Inferior parietal cortex (tissue), 1 donor: Measurements from ENCODE around the gene HPSE2.

Experiments used
- DNase-seq: peaks from one replicate; pipeline ENCODE4 v3.0.0-alpha.2; 2016; ENCODE audit errors: extremely low spot score

The HPSE2 gene

GRCh38 chr10:98463976-98464754 is 771.5 kb downstream of the HPSE2 start:
- no peak for DNase-seq

DNA sequence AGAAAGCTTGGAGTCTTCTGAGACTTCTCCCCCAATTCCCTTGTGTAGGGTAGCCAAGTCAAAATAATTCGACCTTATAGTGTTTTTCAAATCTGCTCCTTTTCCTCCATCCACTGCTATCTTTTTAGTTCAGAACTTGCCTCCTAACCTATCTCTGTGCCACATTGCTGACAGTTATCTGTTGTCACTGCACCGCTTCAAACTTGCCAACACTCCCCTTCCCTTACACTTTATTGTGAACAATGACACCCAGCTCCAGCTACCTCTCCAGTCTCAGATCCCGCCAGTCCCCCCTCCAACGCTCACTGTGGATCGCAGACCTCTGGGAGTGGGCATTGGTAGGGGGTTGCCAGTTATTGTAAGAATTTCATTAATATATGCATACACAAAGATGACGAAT is 772.6 kb downstream of the HPSE2 start:
- DNase-seq: no peak

GRCh38 chr10:98461500-98461842 is 774.2 kb downstream of the HPSE2 start:
- DNase-seq: no peak

GRCh38 chr10:98460837-98461499 is 774.7 kb downstream of the HPSE2 start:
- DNase-seq: peak; percentile 19

- DNase-seq: no peak
Observed at GRCh38 chr10:98458809-98459784, 776.6 kb downstream of the HPSE2 start.

GRCh38 chr10:98457721-98458120 is 777.9 kb downstream of the HPSE2 start:
- DNase-seq: no peak

GRCh38 chr10:98456686-98457482 is 778.8 kb downstream of the HPSE2 start:
- no peak for DNase-seq

DNA sequence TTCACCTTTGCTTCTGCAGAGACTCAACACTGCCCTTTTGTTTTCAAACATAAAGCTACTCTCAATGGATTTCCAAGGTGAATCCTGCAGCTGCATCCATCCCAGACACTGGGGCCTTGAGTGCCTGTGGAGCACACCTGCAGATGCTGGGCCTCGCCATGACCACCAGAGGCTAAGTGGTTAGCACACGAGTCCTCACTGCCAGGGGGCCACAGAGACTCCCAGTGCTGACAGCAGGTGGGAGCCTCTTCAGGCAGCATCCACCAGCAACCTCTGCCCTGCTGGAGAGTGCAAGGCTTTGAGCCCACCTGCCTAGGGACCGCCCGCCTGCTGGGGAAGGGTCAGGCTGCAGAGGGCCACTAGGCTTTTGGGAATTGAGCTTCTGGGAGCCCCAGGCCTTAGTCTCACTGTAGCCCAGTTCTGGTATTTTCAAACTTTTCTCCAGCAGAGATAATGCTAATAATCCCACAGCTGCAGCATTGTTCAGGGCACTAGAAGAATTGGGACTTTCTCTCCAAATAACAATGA is 779.5 kb downstream of the HPSE2 start:
- DNase-seq: no peak

GRCh38 chr10:98453729-98454128 is 781.9 kb downstream of the HPSE2 start:
- DNase-seq: no peak

DNA sequence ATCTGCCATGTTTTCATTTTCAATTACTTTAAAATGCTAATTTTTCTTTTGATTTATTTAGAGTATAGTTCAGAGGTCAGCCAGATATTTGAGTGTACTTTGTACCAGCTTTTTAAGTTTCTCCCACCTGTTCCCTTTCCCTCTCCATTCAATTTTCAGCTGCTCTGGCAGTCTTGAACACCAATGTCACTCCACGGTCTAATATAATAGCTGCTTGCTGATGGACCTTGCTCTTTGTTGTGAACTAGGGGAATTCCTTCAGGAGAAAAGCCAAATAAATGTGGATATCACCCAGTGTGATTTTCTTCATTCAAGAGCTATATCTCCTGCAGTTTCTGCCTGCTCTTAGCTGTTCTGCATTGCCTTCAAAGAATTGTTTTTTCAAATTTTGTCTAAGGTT is 785.0 kb downstream of the HPSE2 start:
- no peak for DNase-seq

DNA sequence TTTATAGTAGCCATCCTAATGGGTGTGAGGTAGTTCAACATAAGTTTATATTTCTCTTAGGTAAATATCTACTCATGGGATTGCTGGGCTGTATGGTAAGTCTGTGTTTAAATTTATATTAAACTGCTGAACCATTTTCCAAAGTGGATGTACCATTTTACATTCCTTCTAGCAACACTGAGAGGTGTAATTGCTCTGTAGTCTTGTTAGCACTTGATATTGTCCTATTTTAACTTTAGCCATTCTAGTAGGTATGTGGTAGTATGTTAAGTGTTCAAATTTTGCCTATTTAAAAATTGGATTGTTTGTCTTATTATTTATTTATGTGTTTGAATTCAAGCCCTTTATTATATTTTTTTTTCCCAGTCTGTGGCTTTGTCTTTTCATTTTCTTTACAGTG is 786.4 kb downstream of the HPSE2 start:
- DNase-seq: no peak

DNA sequence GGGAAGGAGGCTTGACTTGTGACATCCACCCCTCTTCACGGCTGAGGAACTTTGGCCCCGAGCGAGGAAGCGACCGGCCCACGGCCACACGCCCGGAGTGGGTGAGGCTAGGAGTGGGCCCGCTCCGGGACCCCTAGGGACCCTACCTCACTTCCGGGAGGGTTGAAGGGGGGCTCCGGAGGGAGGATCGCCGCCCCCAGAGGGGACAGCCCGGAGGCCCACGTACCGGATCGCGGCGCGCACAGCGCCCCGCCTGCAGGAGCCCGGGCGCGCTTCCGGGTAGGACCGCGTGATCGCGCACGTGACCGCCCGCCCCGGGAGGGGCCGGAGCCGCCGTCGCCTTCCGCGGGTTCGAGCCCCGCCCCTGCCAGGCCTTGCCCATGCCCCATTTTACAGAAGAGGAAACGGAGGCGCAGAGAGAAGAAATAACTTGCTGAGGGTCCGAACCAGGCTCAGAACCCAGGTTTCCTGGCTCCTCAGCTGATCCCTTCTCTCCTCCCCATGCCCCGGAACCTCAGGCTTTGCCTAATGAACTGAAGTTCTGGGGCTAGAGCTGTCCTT is 788.9 kb downstream of the HPSE2 start, which contains the start of gene HPS1:
TSS of gene HPS1 (minus strand) at position 275 of the 561 bp plus-strand sequence. CDS start 3,695 bp downstream, outside the sequence.
- peak; percentile 71 for DNase-seq

DNA sequence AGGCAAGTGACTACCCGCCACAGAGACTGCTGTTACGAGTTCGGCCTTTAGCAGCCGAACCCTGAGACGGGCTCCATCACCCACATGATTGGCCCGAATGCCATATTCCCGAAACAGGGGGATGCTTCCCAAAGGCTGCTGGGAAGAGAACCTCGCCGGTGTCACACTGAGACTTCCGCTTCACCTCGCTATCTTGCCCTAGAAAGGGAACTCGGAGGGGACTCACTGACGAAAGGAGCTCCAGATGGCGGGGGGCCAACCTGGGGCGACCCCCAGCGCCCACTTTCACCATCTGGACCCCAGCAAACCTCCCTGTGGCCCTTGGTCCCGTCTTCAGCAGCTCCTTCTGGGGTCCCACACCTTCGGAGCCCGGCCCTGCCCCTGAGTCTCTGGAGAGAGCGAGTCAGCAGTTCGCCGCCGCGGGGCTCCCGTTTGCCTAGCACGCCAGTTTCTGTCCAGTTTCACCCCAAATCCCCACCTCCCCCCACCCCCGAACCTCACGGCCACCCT is 789.4 kb downstream of the HPSE2 start:
- DNase-seq: no peak

- DNase-seq: no peak
Observed at GRCh38 chr10:98445200-98445812, 790.3 kb downstream of the HPSE2 start.

DNA sequence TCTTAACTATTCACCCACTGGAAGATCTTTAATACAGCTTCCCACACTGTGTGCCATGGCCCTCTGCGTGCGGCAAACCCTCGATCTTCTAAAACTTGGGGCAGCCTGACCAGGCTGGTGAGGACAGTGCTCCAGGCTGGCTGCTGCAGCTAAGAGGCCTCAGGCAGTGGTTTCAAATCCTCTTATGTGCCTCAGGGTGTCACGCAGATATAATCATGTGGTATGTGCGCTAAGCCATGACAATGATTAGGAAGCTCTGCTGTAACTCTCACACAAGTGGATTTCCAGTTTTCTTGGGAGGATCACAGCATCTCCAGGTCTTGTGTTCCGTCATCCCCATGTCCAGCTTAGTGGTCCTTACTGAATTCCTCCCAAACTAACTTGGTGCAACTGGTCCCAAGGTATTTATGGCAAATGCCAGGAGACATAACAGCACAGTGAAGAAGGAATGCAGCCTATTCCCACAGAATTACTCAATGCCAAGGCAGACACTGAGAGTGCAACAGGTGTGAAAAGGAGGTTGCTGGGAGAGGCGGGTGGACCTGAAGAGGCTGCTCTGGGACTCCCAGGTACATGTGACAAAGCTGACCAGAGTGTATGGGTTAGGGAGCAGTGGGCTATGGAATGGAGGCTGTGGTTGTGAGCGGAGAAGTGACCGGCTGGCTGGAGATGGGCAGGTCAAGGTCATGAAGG is 791.2 kb downstream of the HPSE2 start:
- no peak for DNase-seq

DNA sequence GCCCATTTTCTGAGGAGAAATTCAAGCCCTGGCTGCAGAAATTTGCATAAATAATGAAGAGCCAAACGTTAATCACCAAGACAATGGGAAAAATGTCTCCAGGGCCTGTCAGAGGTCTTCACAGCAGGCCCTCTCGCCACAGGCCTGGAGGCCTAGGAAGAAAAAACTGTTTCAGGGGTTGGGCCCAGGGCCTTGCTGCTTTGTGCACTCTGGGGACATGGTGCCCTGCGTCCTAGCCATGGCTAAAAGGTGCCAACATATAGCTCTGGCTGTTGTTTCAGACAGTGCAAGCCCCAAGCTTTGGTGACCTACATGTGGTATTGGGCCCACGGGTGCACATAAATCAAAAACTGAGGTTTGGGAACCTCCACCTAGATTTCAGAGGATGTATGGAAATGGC is 796.9 kb downstream of the HPSE2 start:
- no peak for DNase-seq

DNA sequence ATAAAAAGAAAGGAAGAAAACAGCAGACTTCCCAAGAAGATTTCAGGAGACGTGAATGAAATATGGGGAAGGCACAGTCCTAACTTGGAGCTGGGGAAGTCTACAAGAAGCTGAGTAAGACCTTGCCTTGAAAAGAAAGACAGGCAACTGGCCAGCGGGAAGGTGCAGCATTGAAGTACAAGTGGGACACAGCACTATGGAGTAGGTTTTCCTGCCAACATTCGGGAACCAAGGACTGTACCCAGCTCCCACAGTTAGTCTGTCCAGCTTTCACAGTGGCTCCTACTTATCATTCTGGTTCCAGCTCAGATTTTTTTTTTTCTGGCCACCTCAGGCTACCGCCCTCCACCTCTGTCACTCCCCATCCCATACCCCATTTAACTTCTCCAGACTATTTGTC is 798.9 kb downstream of the HPSE2 start:
- no peak for DNase-seq

DNA sequence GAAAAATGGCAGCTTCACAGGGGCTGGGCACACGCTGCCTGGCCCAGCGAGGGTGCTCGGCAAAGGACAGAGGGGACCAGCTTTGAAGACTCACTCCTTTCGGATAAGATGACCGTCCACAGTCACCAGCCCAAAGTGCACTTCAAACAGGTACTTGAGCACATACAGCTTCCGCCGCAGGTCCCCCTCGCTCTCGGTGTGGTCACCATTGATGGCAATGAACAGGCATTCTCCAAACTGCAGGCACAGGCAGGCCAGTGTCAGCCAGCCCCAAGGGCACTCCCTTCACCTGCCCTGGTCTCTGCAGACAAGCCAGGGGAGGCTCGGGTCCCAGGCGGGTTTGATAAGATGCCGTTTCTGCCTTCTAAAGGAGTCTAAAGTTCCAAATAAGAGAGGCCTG is 800.5 kb downstream of the HPSE2 start:
- no peak for DNase-seq
